IMR-90 (cell line): Measurements from ENCODE around the gene CCDC88B. TPM values are rescaled to one million over a fixed set of nuclear protein-coding genes. Genes with fewer than 3 reads are reported as not detected.

ENCODE experiments used
- ATAC-seq: fragments of 200-7000 bp; cut with Tn5 transposase; 2 replicates; pipeline ENCODE4 v1.9.1; 2020; ENCODE audit warnings: low read depth, mild to moderate bottlenecking, moderate library complexity
- BruUV-seq: library from RNA; stranded (reverse); fragments of 400-500 nt; replicated peaks from 2 replicates; lab custom pipeline; 2021; lab: Mats Ljungman, UMichigan
- CTCF ChIA-PET: fragments of 300-600 bp; formaldehyde crosslinking; extraction: SDS; loops from one replicate; lab custom pipeline; 2021; ENCODE audit warnings: antibody characterized with exemption; lab: Yijun Ruan, JAX
- POLR2A ChIA-PET: fragments of 300-600 bp; sonication (Branson Sonifier 250); formaldehyde crosslinking; loops from one replicate; lab custom pipeline; 2022; ENCODE audit warnings: antibody characterized with exemption; ENCODE audit not compliant: unreplicated experiment; lab: Charles Lee
- DNase-seq: peaks from one replicate; pipeline ENCODE4 v3.0.0; 2013
- H2AFZ ChIP-seq: replicated peaks from 2 replicates; pipeline ENCODE3; 2013; ENCODE audit warnings: low read length, mild to moderate bottlenecking; ENCODE audit not compliant: poor library complexity
- H2AK5ac ChIP-seq: 2 replicates; pipeline ENCODE4 v1.6.1; 2013; ENCODE audit warnings: low read depth, low read length, inconsistent platforms
- H2AK9ac ChIP-seq: replicated peaks from 2 replicates; pipeline ENCODE3; 2013; ENCODE audit warnings: mild to moderate bottlenecking, low read depth, low read length, moderate library complexity; ENCODE audit not compliant: poor library complexity
- H2BK120ac ChIP-seq: 2 replicates; pipeline ENCODE4 v1.6.1; 2013; ENCODE audit warnings: low read depth, low read length, inconsistent platforms
- H2BK15ac ChIP-seq: 3 replicates; pipeline ENCODE4 v1.6.1; 2013; ENCODE audit warnings: low read depth, low read length, inconsistent platforms
- H2BK20ac ChIP-seq: 2 replicates; pipeline ENCODE4 v1.6.1; 2013; ENCODE audit warnings: low read depth, mild to moderate bottlenecking, inconsistent platforms, low read length, moderate library complexity
- H2BK5ac ChIP-seq: 2 replicates; pipeline ENCODE4 v1.6.1; 2013; ENCODE audit warnings: mild to moderate bottlenecking, low read depth, low read length, inconsistent platforms; ENCODE audit not compliant: poor library complexity, severe bottlenecking
- H3K14ac ChIP-seq: replicated peaks from 2 replicates; pipeline ENCODE4 v1.6.1; 2013; ENCODE audit warnings: low read depth, low read length, inconsistent platforms
- H3K18ac ChIP-seq: 2 replicates; pipeline ENCODE4 v1.6.1; 2013; ENCODE audit warnings: low read depth, low read length, control low read depth
- H3K23ac ChIP-seq: 2 replicates; pipeline ENCODE4 v1.6.1; 2013; ENCODE audit warnings: low read depth, low read length, inconsistent platforms
- H3K27ac ChIP-seq: 2 replicates; pipeline ENCODE4 v1.5.1; 2013; ENCODE audit warnings: mild to moderate bottlenecking, control low read depth, low read length; ENCODE audit not compliant: insufficient read depth
- H3K27me3 ChIP-seq: 2 replicates; pipeline ENCODE4 v1.6.1; 2013; ENCODE audit warnings: low read length; ENCODE audit not compliant: control insufficient read depth, insufficient read depth
- H3K36me3 ChIP-seq: 2 replicates; pipeline ENCODE4 v1.6.1; 2013; ENCODE audit warnings: low read length, mixed read lengths; ENCODE audit not compliant: control insufficient read depth, insufficient read depth
- H3K4ac ChIP-seq: 2 replicates; pipeline ENCODE4 v1.6.1; 2013; ENCODE audit warnings: low read depth, low read length, inconsistent platforms
- H3K4me1 ChIP-seq: 2 replicates; pipeline ENCODE4 v1.6.1; 2013; ENCODE audit warnings: low read length, mixed read lengths; ENCODE audit not compliant: control insufficient read depth, insufficient read depth
- H3K4me2 ChIP-seq: 2 replicates; pipeline ENCODE4 v1.6.1; 2013; ENCODE audit warnings: low read depth, mild to moderate bottlenecking, control low read depth, low read length, moderate library complexity
- H3K4me3 ChIP-seq: 2 replicates; pipeline ENCODE4 v1.5.1; 2013; ENCODE audit warnings: low read depth, mild to moderate bottlenecking, control low read depth, low read length, moderate library complexity; ENCODE audit not compliant: insufficient read depth
- H3K56ac ChIP-seq: 2 replicates; pipeline ENCODE4 v1.6.1; 2013; ENCODE audit warnings: low read length, inconsistent platforms; ENCODE audit not compliant: insufficient read depth; ENCODE audit errors: extremely low read depth
- H3K79me1 ChIP-seq, 2 experiments: 2 replicates each; pipeline ENCODE4 v1.6.1; 2013; ENCODE audit warnings: low read length in 2 of 2, inconsistent platforms in 1 of 2, low read depth in 1 of 2
- H3K9ac ChIP-seq: 2 replicates; pipeline ENCODE4 v1.6.1; 2013; ENCODE audit warnings: low read depth, low read length, control low read depth
- H3K9me1 ChIP-seq: 2 replicates; pipeline ENCODE4 v1.6.1; 2013; ENCODE audit warnings: low read length, inconsistent platforms; ENCODE audit not compliant: insufficient read depth
- H3K9me3 ChIP-seq: 2 replicates; pipeline ENCODE4 v1.6.1; 2013; ENCODE audit warnings: low read length; ENCODE audit not compliant: control insufficient read depth, insufficient read depth
- H4K20me1 ChIP-seq: 2 replicates; pipeline ENCODE4 v1.6.1; 2013; ENCODE audit warnings: low read length, inconsistent platforms; ENCODE audit not compliant: insufficient read depth
- H4K5ac ChIP-seq: 2 replicates; pipeline ENCODE4 v1.6.1; 2013; ENCODE audit warnings: mild to moderate bottlenecking, low read depth, low read length, control low read depth
- H4K8ac ChIP-seq, 2 experiments: 2 replicates each; pipeline ENCODE4 v1.6.1; 2013; ENCODE audit warnings: low read depth in 2 of 2, low read length in 2 of 2, control low read depth in 1 of 2, inconsistent platforms in 1 of 2
- H4K91ac ChIP-seq: 2 replicates; pipeline ENCODE4 v1.6.1; 2013; ENCODE audit warnings: low read depth, low read length, inconsistent platforms; ENCODE audit not compliant: insufficient read depth
- BHLHE40 ChIP-seq: fragments of 150-350 bp; IDR thresholded peaks from 2 replicates; pipeline ENCODE4 v1.6.1; 2016; ENCODE audit warnings: mild to moderate bottlenecking, low read depth, low read length
- CEBPB ChIP-seq: IDR thresholded peaks from 2 replicates; pipeline ENCODE4 v1.6.1; 2012; ENCODE audit warnings: low read depth, low read length, improper control_type of control experiment
- CHD1 ChIP-seq: IDR thresholded peaks from 2 replicates; pipeline ENCODE4 v1.6.1; 2012; ENCODE audit warnings: low read depth, low read length, improper control_type of control experiment
- CTCF ChIP-seq: conservative IDR thresholded peaks from 2 replicates; pipeline ENCODE4 v1.5.1; 2012; ENCODE audit warnings: mild to moderate bottlenecking, low read depth, low read length, improper control_type of control experiment
- ELK1 ChIP-seq: fragments of 150-350 bp; IDR thresholded peaks from 2 replicates; pipeline ENCODE4 v1.6.1; 2016; ENCODE audit warnings: low read depth, mild to moderate bottlenecking, low read length, moderate library complexity, borderline replicate concordance
- FOS ChIP-seq: fragments of 150-350 bp; IDR thresholded peaks from 2 replicates; pipeline ENCODE4 v1.6.1; 2016; ENCODE audit warnings: low read depth, low read length
- MAZ ChIP-seq: IDR thresholded peaks from 2 replicates; pipeline ENCODE4 v1.6.1; 2012; ENCODE audit warnings: low read depth, mild to moderate bottlenecking, low read length, improper control_type of control experiment, moderate library complexity, borderline replicate concordance
- NFE2L2 ChIP-seq: fragments of 150-350 bp; IDR thresholded peaks from 2 replicates; pipeline ENCODE4 v1.6.1; 2016; ENCODE audit warnings: low read depth, mild to moderate bottlenecking, low read length
- RCOR1 ChIP-seq: IDR thresholded peaks from 2 replicates; pipeline ENCODE4 v1.6.1; 2012; ENCODE audit warnings: mild to moderate bottlenecking, low read length, improper control_type of control experiment; ENCODE audit not compliant: insufficient replicate concordance
- RFX5 ChIP-seq: IDR thresholded peaks from 2 replicates; pipeline ENCODE4 v1.8.0; 2012; ENCODE audit warnings: low read depth, mild to moderate bottlenecking, low read length, moderate library complexity
- WGBS, 2 experiments: methylation state at CpG; one replicate each; pipeline versions ENCODE4 v1.1.5 to v1.1.7; 2013; ENCODE audit warnings: missing lambda C conversion rate in 2 of 2; ENCODE audit not compliant: insufficient read length in 1 of 2; ENCODE audit errors: extremely low coverage in 2 of 2; 5-methylcytosine and 5-hydroxymethylcytosine counted together
- dilution Hi-C: fragments of 300-500 bp; cut with HindIII; formaldehyde crosslinking; loops from one replicate; pipeline ENCODE4 v1.14.3; 2018; ENCODE audit warnings: low sequenced_read_pairs; ENCODE audit not compliant: unreplicated experiment
- in situ Hi-C: fragments of 300-500 bp; cut with MboI; formaldehyde crosslinking; loops from 3 replicates; pipeline ENCODE4 v1.14.3; 2019; ENCODE audit warnings: low sequenced_read_pairs, inconsistent platforms, mixed read lengths
- intact Hi-C: fragments of 100-400 bp; cut with micrococcal nuclease; formaldehyde crosslinking; loops from 2 replicates; pipeline ENCODE4 v1.10.0; 2022
- polyA plus RNA-seq, 3 experiments: library from polyadenylated mRNA; depleted of rRNA; stranded (reverse); fragments of >200 nt; gene quantifications; 2 replicates each; pipeline ENCODE4 v1.2.3, GENCODE V29; 2012; ENCODE audit warnings: low replicate concordance in 1 of 3
- total RNA-seq: library from RNA; depleted of rRNA; stranded (reverse); fragments of >200 nt; gene quantifications from 2 replicates; pipeline ENCODE4 v1.2.3, GENCODE V29; 2012

The CCDC88B gene
- total and polyA plus RNA-seq, 2 of the 4 experiments (the other 2 are of a cell fraction), result 1.3 to 2.5 TPM

- no peak overlapping the region for H2BK5ac ChIP-seq
- H3K56ac ChIP-seq, result no peak overlapping the region
- H3K4me1 ChIP-seq, result no peaks in the 10 kb centered on the region
- no peak overlapping the region for H2AK9ac ChIP-seq
- H3K14ac ChIP-seq, result no peak overlapping the region
- no peaks in the 10 kb centered on the region for H3K79me1 ChIP-seq
- H3K9me3 ChIP-seq, result peaks cover 3% of the 10 kb centered on the region
- TF ChIP-seq RFX5, result no peak
- TF ChIP-seq MAZ, result no peak
- no peak for TF ChIP-seq BHLHE40
- TF ChIP-seq RCOR1, result no peak
- no peak for TF ChIP-seq CTCF
- TF ChIP-seq NFE2L2, result no peak
- no peak for TF ChIP-seq ELK1
- TF ChIP-seq CEBPB, result no peak
- TF ChIP-seq FOS, result no peak
- TF ChIP-seq CHD1, result no peak
- ChIA-PET POLR2A (no interaction called here), CTCF (no interaction called here)
- WGBS, 2 experiments, result no CpG with 5 or more reads among the region's 3 CpGs
- no peak overlapping the region for H3K23ac ChIP-seq
- intact Hi-C loops, result no loop called here
- H2BK20ac ChIP-seq, result no peak overlapping the region
- no peak overlapping the region for H2BK120ac ChIP-seq
- no peaks in the 10 kb centered on the region for H4K20me1 ChIP-seq
- no peak for ATAC-seq
- H3K36me3 ChIP-seq, result no peaks in the 10 kb centered on the region
- H3K4me2 ChIP-seq, result no peak overlapping the region
- no peak overlapping the region for H2AK5ac ChIP-seq
- no peak overlapping the region for H4K91ac ChIP-seq
- H3K4ac ChIP-seq, result no peak overlapping the region
- no peak overlapping the region for H4K8ac ChIP-seq
- dilution Hi-C loops, result no loop called here
- no peak overlapping the region for H3K27ac ChIP-seq
- no peak overlapping the region for H2AFZ ChIP-seq
- no peak for DNase-seq
- H3K18ac ChIP-seq, result no peak overlapping the region
- H3K9me1 ChIP-seq, result 0 out of 2 replicates have a peak, but pooled peaks cover 3% of the 10 kb centered on the region
- H2BK15ac ChIP-seq, result no peak overlapping the region
- in situ Hi-C loops, result no loop called here
- H4K5ac ChIP-seq, result no peak overlapping the region
- H3K27me3 ChIP-seq, result peaks cover 44% of the 10 kb centered on the region
- no peak overlapping the region for H3K9ac ChIP-seq
- no peak overlapping the region for H3K4me3 ChIP-seq
- BruUV-seq, result no TSS peak
Observed at GRCh38 chr11:64390558-64390957, 50.6 kb downstream of the CCDC88B start.
